HG03045 (cell line): Measurements from ENCODE around the gene ATP8B1.
"Not testable (repeated sequence)": the region's sequence is repeated elsewhere in the genome, so short reads cannot be mapped to it uniquely, and the experiment has no call there.

ENCODE experiments used
- ATAC-seq: cut with Tn5 transposase; IDR thresholded peaks from one replicate; pipeline ENCODE4 v1.9.1; 2021; ENCODE audit warnings: mild to moderate bottlenecking, moderate library complexity; ENCODE audit not compliant: unreplicated experiment

ATP8B1 gene

DNA sequence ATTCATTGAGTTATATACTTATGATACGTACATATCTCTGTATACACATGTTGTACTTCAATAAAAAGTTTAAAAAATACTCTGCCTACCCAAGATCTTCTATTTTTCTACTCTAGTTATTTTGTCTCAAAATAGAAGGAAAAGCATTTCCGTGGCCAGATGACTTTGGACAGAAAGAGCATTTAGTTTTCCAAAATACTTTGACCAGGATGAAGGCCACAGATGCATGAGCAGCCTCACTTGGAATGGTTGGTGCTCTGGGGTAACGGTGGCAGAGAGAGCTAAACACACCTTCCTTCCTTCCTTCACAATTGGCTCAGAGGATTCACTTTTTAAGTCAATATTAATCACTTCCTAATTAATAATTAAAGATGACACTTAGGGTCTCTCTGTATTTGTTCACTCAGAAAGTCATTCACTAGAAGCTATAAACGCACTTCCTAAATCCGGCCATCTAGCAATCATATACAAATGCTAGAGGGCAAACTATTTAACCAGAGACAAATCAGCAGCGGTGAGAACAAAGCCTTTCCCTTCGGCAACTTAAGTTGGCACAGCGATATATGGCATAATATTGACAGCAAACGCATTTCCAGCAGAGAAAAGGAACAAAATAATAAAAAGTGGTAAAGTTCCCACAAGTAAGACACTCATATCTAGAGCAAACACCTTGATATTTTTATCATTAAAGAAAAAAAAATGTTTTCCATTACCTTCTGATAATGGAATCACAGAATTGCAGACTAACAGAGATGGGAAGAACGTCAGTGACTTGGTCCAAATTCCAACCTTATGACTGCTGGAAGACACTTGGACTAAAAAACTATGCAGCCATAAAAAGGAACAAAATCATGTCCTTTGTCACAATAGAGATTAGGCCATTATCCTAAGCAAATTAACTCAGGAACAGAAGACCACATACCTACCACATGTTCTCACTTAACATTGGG lies 125.6 kb downstream of the ATP8B1 start:
- no peak for ATAC-seq

DNA sequence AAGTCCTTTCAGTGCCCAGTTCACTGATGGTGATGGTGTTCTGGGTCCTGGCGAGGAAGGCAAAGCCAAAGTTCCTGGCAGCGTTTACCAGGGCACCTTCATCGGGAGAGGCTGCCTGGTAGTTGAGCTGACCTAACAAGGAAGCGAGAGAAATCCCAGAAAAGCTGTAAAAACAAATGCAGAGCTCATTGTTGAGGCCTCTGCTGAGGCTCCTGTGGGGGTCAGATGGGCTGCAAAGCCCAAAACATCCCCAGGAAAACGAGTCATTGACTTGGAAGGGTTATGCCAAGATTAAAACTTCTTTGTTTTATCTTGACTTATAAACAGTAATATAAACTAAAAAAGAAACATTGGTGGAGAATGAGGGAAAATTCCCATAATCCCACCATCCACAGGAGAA lies 128.2 kb downstream of the ATP8B1 start:
- no peak for ATAC-seq

DNA sequence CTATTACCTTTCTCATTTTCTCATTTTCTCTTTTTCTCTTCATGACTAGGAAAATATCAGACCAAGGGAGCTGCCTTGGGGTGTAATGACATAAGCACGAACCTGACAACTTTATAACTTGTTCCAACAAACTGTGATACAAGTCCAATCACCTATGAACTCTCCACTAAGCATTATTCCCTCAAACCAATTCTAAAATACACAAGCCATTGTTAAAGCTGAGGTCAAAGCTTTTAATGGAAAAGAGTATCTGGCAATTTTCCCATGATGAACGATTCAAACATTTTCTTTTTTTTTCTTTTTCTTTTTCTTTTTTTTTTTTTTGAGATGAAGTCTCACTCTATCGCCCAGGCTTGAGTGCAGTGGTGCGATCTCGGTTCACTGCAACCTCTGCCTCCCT lies 133.1 kb downstream of the ATP8B1 start:
- ATAC-seq = no peak

DNA sequence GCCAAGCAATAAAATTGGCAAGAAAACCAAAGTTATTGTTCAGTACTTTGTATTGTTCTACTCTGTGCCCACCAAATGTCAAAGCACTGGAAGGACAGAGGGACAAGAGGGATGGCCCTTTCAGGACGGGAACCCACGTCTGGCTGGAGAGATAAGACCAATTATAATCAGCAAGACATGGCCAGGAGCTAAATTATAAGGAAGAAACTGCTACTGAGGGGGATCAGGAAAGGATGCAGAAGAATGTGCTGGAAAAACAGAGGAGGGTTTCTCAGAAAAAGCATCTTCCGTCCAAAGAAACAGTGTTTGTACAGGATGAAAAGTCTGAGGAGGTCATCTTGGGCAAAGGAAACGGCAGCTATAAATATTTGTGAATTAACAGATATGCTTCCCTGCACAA lies 135.1 kb downstream of the ATP8B1 start:
- ATAC-seq = no peak

DNA sequence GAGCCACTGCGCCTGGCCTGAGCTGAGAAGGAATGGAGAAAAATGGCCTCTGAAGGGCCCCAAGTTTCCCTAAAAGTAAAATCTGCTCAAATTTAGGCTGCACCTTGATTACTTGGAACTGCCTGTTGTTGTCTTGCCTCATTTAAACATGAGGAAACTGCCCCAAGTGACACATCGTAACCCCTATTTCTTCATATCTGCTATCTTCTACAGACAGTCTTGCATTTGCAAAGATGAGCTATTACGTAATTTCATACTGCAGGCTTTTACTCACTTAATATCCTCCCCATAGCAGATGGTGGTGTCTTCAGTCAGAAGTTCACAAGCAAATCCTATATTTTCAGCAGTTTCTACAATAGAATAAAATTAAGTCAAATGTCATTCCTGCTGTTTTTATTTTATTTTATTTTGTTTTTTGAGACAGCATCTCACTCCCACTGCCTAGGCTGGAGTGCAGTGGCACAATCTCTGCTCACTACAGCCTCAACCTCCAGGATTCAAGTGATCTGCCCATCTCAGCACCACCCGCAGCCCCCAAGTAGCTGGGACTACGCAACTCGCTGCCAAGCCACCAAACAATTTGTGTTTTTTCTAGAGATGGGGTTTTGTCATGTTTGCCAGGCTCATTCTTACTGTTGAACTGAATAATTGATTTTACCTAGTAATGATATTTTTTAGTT lies 136.2 kb downstream of the ATP8B1 start:
- no peak for ATAC-seq

DNA sequence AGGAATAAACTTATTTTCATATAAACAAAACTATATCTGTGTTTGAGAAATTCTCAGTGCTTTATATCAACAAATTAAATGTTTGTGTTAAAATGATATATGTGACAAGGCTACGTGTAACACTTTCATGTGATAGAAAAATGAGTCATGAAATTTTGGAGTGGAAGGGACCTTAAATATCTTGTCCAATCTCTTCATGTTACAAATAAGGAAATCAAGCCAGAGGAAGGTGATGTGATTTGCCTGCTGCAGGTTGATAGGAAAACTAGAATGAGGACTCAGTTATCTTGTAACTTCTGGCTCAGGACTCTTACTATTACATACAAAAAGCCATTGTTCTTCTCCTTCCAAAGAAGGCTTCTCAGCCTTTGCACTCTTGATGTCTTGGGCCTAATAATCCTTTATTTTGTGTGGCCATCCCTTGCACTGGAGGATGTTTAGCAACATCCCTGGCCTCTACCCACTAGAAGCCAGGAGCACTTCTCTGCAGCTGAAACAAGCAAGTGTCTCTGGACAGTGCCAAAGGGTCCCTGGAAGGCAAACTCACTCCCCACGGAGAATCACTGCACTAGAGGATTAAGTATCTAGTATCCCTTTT lies 138.4 kb downstream of the ATP8B1 start:
- no peak for ATAC-seq

DNA sequence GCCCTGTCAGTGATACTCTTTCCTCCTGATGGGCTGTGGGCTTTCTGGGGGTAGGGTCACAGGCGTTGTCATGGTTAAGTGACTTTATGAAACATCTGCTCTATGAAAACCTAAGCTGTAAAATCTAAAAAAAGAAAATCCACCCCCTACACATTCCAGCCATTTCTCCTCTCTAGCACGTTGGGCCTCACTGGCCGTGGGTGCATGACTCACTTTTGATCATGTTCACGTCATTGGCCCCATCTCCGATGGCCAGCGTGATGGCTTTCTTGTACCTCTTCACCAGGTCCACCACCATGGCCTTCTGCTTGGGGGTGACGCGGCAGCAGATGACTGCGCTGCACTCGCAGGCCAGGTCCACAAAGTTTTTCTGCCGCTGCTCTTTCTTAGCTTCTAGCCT lies 142.2 kb downstream of the ATP8B1 start:
- no peak for ATAC-seq

DNA sequence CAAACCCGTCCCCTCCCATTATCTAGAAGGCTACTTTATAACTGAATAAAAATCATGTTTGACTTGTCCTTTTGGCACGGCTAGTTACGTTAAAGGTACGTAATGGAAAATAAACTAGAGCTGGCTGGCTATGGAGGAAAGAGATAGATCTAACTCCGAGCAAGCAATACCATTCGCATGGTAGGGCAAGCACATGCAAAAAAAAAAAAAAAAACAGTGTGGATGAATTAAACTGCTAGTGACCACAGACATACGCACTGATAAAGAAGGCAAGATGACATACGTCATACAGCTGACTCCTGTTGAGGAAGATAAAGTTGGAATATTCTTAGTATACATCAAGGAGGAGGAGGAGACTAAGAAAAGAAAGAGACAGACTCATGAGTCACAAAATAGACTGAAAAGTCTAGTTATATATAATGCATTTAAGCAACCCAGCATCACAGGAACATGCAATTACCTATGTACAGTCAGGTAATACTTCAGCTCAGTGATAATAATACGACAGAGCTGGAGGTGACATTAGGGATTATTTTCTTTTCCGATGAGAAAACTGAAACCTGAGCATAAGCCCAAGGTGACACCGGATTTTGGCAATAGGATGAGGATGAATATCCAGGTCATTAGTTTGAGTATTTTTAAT lies 143.5 kb downstream of the ATP8B1 start:
- ATAC-seq = no peak

DNA sequence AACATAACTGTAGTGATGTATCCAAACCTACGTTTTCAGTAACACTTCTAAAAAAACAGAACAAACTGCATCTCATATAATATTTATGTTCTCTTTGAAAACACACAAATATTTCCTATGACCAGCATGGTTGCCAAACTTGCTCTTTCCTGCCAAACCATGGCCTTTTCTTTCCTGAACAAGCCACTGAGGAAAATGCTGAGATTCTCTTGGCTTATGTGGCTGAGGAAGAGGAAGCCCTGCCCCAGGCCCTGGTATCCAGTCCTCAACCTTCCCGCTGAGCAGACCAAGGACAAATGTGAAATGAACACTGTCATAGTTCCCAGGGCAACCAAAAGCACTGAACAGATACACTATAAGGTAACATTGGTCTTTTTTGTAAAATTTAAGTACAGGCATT lies 145.6 kb downstream of the ATP8B1 start:
- no peak for ATAC-seq

DNA sequence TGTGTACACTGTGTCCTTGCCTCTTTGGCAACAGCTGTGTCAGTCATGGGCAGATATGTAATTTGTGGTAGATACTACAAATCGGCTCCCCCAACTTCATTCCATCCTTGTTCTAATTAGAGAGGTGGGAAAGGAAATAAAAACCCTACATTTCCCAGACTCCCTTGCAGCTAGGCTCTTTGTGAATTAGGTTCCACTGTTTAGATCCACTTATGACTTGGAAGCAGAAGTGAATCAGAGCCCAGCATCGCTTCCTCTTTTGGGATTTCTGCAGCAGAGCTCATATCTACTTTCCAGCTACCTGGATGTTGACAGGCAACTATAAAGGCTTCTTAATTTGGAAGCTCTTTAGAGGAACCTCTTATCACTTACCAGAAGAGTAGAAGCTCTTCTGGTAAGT lies 147.4 kb downstream of the ATP8B1 start:
- ATAC-seq = no peak

DNA sequence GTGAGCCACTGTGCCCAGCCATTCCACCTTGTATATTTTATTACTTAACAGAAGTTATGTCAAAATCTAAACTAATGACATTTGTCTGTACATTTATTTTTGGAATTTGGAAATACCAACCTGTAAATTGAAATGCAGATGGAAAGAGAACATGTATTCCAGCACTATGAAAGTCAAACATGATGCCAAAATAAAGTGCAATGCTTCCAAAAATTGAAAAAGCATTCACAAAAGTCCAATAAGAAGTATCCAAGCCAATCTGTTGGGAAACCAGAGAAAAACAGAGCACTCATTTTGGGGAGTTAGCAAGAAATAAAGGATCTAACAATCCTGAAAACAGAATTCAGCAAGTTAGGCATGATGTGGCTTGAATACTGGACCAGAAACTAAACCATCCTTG lies 151.2 kb downstream of the ATP8B1 start:
- ATAC-seq = no peak

DNA sequence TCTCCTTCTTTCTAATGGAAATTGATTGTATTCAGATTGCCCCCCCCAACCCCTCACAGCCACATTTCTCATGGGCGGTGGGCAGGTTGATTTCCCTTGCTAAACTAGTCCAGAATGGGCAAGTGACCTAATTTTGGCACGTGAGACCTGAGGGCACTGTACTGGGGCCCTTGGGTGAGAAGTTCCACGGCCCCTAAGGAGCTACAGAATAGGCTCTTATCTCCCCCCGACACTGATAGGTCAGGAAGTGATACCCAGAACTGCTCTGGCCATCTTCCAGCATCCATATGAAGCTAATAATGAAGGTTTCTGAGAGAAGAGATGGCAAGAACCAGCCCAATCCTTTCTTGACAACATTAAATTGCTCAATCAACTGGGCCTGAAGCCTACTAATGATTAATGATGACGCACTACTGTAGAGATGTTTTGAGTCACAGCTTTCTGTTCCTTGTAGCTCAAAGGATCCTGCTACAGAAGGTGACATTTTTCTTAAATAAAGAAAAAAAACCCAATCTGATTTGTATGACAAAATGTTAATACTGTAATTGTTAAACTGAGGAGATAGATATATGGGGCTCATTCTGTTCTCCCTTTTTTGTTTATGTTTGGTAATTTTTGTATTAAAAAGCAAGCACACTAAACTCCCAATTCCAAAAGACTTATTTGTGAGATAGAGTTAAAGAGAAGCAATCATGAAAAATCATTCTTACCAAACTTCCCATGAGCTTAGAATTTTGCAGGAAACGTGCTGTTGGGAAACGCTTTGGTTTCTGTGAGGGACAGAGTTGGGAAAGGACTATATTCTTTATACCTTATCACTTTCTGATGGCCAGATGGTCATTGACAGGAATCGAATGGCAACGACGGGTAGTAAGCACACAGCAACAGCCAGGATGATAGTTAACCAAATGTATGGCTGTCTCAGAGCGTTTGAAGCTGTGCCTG lies 153.3 kb downstream of the ATP8B1 start:
- ATAC-seq = peak; percentile 76

DNA sequence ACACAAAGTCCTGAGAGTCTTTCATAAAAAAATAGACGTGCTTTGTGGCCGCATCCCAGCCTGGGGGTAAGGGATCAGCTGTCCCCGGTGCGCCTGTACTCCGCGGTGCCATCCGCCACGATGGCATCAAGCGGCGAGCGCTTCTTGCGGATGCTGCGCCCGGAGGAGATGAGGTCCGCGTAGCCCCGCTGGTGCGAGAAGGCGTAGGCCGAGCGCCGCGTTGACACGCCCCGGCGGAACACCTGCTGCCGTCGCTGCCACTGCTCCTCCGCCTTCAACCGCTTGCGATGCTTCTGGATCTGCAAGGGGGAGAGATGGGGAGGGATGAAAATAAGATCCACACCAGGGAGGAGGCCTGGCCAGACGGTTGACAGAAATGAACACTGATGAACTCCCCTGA lies 154.7 kb downstream of the ATP8B1 start:
- ATAC-seq = no peak

DNA sequence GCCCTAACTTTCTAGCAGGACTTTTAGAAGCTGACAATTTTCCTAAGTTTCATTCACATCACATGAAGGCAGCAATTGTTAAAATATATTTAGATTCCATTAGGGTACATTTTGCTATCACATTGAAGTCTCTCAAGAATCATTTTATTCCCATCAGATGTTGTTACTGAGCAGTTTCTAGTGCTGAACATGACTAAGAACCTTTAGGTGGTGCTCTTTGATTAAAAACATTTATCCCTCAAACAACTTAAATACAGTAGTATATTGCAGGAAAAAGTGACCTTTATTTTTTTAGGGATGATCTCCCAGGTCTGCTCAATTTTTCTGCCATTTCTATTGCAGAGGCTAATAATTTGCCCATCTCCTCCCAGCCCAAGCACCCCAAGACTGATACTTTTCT lies 158.6 kb downstream of the ATP8B1 start:
- no peak for ATAC-seq

DNA sequence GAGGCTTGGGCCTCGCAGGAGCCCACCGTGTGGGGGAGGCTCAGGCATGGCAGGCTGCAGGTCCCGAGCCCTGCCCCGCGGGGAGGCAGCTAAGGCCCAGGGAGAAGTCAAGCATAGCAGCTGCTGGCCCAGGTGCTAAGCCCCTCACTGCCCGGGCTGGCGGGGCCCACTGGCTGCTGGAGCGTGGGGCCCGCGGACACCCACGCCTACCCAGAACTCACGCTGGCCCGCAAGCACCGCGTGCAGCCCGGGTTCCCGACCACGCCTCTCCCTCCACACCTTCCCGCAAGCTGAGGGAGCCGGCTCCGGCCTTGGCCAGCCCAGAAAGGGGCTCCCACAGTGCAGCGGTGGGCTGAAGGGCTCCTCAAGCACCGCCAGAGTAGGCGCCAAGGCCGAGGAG lies 159.4 kb downstream of the ATP8B1 start:
- not testable (repeated sequence) for ATAC-seq

DNA sequence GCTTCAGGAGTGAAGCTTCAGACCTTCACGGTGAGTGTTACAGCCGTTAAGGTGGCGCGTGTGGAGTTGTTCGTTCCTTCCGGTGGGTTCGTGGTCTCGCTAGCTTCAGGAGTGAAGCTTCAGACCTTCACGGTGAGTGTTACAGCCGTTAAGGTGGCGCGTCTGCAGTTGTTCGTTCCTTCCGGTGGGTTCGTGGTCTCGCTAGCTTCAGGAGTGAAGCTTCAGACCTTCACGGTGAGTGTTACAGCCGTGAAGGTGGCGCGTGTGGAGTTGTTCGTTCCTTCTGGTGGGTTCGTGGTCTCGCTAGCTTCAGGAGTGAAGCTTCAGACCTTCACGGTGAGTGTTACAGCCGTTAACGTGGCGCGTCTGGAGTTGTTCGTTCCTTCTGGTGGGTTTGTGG lies 160.7 kb downstream of the ATP8B1 start:
- not testable (repeated sequence) for ATAC-seq

DNA sequence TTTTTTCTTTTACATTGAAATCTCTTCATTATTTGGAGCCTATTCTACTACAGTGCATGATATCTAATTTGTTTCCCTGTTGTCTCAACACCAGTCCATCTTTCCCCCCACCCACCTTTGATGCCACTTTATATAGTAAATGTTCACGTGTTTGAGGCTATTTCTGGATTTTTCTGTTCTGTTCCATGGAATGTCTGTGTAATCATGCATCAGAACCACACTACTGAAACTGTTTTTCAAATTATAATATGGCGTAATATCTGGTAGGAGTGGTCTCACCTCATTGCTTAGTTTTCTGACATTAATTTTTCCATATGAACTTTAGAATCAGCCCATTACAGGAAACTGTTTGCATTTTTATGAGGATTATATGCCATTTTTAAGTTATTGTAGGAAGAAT lies 162.4 kb downstream of the ATP8B1 start:
- ATAC-seq = no peak

DNA sequence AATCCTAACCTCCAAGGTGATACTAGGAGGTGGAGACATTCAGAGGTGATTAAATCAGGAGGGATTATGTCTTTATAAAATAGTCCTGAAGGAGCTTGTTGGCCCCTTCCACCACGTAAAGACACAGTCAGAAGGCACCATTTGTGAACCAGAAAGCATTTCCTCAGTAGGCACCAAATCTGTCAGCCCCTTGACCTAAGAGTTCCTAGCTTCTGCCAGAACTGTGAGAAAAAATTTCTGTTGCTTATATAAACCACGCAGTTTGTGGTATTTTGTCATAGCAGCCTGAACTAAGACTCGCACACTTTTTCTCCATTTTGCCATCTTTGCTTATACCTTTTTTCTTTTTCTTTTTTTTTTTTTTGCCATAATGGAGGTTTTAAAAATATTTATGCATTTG lies 162.9 kb downstream of the ATP8B1 start:
- no peak for ATAC-seq

DNA sequence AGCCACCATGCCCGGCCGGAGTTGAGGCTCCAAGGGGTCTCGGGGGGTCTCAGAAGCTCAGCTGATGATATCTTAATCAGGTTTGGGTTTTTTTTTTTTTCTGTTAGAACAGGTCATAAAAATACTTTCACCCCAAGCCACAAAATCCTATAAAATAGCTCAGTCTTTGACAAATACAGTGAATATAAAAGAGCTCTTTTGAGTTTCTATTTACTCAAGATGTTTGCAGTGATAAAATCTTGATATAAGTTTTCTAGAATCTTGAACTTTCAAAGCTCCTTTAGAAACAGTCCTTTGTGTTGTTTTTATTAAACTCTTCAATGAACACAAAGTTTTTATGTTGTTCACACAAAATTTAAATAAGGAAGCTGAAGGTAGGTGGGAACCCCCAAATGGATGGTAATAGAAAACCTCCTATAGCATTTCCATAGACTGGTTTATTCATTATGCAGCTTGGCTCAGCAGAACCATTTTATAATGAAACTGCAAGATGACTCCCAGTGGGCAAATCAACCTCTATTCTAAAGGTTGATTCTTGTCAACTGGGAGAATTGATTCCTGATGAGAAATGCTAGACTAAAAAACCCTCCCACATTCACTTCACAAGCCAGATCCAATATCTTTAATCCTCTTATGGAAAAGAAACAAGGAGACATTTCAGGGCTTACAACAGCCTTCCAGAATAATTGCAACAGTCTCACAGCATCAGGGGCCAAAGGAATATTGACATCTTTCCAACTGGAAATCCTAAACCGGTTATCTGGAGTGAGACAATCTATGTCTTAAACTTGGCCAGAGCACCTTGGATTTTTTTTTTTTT lies 167.9 kb downstream of the ATP8B1 start:
- no peak for ATAC-seq
